Activated CD4-positive, alpha-beta T cell treated with anti-CD3 and anti-CD28 coated beads, Interleukin-2, amount 50 U/mL, for 16 hours (primary cell): ENCODE data around the gene PSMD14.
"Not testable (repeated sequence)": the region's sequence is repeated elsewhere in the genome, so short reads cannot be mapped to it uniquely, and the experiment has no call there.

ENCODE experiments used
- DNase-seq: peaks from one replicate; pipeline ENCODE4 v3.0.0-alpha.2; 2020

PSMD14 gene

DNA sequence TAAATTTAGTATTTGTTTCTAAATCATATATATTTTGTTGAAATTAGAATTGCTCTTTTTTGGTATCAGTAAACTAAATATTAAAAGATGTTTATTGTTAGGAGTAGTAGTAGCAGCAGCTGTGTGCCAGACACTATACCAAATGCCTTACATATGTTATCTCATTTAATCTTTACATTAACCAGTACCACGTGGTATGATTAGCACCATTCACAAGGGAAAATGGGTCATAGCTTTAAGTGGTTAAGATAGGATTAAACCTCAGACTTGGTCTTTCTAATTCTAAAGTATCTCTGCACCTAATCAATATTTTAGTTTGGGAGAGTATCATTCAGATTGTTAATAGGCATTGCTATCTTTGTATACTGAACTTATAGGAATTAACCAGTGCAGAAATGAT lies 29.0 kb downstream of the PSMD14 start:
- DNase-seq: no peak

DNA sequence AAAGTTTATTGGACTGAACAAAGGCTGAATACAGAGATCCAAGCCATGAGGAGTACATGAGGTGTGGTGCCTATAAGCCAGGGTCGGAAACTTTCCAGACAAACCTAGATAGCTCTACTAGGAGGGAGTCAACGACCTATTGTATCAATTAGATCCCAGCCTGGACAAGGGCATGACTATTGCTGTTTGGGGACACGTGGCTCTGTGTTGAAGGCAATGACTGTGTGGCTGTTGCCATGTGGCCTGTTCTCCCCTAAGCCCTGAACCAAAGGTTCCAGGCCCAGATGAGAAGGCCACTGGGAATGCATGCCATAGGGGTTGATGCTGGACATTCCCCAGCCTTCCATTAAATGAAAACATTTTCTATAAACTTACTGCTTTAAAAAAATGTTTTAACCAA lies 31.3 kb downstream of the PSMD14 start:
- not testable (repeated sequence) for DNase-seq

DNA sequence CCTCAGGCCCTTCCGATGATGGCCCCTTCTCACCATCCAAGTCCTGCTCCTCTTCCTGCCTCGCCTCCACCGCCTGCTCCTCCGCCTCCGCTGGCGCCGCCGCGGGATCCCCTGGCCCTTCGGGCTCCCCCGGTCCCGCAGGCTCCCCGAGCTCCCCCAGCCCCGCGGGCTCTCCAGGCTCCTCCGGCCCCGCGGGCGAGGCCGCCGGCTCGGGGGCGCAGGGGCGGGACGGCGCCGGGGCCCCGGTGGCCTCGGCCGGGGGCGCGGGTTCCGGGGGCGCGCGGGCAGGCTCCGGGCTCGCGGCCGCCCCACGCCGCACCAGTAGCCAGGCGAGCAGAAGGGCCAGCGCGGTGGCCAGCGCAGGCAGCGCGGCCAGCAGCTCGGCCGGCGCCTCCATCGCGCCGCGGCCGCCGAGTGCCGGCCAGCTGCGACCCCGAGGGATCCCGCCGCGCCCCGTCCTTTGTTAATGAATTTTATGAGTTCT lies 32.7 kb downstream of the PSMD14 start:
- DNase-seq: not testable (repeated sequence)

DNA sequence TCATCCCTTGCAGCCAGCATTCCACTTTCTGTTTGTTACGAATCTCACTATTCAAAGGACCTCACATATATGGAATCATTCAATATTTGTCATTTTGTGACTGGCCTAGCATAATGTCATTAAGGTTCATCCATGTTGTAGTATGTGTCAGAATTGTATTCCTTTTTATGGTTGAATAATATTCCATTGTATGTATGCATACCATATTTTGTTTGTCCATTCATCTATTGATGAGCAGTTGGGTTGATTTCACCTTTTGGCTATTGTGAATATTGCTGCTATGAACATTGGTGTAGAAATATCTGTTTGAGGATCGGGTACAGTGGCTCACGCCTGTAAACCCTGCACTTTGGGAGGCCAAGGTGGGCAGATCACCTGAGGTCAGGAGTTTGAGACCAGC lies 35.0 kb downstream of the PSMD14 start:
- no peak for DNase-seq

DNA sequence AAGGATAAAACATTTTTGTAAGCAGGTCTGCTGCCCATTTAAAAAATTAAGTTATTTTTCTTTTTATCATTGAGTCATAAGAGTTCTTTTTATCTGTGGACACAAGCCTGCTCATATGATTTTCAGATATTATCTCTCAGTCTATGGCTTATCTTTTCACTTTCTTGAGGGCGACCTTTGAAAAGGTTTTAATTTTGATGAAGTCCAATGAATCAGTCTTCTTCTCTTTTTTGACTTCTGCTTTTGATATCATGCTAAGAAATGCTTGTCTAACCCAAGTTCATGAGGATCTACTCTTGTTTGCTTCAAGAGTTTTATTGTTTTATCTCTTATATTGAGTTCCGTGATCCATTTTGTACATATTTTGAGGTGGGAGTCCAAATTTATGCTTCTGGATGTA lies 36.5 kb downstream of the PSMD14 start:
- DNase-seq: no peak

DNA sequence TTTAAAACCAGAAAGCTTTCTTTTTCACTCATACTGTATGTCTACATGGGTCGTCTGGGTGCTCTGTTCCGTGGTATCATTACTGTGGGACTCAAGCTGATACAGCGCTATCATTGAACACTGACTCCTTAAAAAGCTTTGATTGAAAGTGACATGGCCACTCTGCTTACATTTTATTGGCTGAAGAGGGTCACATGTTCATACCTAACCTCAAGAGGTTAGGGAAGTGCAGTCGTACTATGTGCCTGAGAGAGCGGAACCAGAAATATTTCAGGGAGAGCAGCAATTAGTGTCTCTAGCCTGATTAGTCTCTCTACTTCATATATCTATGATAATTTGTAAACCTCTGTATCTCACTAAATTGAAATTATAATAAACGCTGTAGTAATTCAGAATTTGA lies 43.5 kb downstream of the PSMD14 start:
- DNase-seq: no peak

DNA sequence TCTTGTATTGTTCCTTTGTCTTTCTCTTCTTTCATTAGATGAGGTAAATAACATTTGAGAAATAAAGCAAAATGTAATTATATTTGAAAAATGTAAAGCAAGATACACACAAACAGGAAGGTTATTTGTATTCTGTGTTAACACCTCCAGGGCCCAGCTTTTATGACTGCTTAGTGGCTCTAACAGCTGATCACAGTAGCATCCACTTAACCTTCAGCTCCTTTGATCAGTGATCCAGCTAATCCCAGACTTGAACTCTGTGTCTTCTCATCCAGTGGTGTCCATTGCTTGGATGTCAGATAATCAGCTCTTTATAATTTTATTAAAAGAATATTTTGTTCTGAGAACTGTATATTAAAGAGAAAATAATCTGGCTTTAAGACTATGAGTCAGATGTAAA lies 44.5 kb downstream of the PSMD14 start:
- no peak for DNase-seq

DNA sequence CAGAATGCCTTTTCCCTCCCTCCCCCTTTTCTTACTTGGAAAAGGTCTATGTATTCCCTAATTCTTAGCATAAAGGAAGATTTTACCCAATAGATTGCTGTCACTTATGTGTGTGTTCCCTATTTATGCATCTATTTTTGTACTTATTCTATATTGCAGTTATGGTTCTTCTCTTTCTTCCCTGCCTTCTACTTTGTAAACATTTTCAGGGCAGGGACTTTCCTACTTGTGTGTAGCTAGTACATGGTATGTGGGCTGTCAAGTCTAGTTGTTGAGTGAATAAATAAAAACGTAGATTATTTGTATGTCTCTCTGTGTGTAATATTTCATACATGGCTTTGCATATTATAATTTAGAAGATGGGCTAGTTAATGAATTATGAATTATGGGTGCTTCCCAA lies 45.3 kb downstream of the PSMD14 start:
- no peak for DNase-seq

DNA sequence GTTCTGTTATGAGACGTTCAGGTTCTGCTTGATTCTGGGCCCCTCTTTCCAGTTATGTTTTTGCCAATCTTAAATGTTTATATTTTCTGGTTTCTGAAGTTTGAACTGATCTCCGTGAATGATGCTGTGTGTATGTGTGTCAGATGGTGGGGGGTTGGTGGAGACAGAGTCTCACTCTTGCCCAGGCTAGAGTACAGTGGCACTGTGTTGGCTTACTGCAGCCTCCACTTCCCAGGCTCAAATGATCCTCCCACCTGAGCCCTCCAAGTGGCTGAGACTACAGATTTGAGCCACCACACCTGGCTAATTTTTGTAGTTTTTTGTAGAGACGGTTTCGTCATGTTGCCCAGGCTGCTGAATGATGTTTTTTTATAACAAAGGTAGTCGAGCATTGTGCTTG lies 45.9 kb downstream of the PSMD14 start:
- no peak for DNase-seq

DNA sequence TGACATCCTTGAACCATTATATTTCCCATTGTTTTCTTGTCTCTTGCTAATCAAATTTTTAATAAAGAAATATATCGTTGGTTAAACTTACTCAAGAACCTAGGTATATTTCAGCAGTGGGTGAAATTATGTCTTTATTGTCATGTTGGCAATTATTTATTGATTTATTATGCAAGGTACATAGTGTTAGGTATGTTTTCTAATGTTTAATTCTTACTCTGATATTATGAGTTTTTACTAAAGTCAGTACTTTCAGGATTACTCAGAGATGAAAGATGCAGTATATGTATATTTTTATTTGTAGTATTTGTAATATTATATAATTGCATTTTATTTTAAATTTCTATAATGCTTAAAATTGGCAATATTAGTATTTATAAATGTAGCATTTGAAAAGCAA lies 46.9 kb downstream of the PSMD14 start:
- DNase-seq: no peak

DNA sequence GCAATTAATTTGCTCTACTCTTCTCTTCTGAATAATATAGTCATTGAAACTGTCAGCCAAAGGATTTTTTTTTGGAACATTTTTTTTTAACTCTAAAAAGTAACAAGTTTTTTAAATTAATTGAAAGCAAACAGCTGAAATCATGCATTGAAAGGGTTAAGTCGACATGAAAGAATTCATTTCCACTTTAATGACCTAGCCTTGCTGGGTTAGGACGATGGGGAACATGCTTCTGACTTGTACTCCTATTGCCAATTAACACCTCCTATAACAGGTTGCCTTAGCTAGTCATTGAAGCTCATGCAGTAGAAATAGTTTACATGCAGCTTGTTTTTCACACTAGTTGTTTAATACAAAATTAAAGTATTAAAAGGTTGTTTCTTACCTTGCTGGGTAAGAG lies 47.8 kb downstream of the PSMD14 start:
- no peak for DNase-seq

DNA sequence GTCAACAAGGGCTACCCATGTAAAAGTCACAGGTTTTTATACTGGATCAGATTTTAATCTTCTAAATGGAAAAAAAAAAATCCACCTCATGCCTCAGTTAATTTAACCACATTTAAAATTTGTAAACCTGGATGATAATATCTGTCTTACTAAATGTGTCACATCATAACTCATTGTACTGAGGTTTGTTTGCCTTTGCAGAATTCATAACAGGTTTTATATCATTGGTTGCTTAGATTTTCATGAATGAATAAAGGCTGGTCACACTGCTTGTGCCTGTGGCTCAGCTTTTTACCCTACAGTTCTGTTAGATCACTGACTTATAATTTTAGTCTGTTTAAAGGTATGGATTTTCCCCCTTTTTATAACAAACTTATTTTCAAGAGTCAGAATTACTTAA lies 48.9 kb downstream of the PSMD14 start:
- no peak for DNase-seq

DNA sequence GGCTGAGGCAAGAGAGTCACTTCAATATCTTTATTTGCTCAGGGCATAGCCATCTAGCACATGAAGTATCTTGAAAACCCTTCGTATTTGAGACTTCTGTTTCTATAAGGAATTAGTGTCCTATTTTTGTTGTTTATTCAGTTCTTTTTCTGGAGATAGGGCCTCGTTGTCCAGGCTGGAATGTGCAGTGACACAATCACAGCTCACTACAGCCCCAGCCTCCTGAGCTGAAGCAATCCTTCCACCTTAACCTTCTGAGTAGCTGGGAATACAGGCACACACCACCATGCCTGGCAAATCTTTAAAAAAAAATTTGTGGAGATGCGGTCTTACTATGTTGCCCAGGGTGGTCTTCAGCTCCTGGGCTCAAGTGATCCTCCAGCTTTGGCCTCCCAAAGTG lies 50.6 kb downstream of the PSMD14 start:
- DNase-seq: no peak

DNA sequence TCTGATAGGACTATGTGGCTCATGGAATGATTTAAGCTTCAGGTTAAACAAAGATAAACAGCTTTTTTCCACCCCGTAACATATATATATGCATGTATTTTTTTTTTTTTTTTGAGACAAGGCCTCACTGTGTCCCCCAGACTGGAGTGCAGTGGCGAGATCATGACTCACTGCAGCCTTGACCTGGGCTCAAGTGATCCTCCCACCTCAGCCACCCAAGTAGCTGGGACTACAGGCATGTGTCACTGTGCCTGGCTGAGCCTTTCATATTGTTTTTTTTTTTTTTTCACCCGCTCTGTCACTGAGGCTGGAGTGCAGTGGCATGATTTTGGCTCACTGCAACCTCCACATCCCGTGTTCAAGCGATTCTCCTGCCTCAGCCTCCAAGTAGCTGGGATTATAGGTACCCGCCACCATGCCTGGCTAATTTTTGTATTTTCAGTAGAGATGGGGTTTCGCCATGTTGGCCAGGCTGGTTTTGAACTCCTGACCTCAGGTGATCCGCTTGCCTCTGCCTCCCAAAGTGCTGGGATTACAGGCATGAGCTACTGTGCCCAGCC lies 52.0 kb downstream of the PSMD14 start:
- DNase-seq: not testable (repeated sequence)

DNA sequence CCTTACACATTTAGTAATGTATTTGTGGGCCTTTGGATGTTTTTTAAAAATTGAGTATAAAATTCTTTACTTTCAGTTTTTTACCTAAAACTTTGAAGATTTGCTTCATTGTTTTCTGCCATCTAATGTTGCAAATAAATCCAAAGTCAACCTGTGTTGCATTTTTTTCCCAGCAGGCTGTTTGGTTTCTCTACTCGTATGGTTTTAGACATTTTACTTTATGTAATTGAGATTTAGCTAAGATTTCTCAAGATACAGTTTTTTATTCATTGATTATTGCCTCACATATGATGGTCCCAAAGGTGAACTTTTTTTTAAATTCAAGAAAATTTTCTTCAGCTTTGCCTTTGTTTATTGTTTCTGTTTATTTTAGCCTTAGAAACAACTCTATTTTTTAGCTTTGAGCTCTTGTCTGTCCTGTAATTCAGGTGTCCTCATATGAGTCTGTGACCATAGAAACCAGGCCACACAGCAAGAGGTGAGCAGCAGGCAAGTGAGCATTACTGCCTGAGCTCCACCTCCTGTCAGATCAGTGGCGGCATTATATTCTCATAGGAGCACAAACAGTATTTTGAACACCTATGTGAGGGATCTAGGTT lies 54.4 kb downstream of the PSMD14 start:
- no peak for DNase-seq

DNA sequence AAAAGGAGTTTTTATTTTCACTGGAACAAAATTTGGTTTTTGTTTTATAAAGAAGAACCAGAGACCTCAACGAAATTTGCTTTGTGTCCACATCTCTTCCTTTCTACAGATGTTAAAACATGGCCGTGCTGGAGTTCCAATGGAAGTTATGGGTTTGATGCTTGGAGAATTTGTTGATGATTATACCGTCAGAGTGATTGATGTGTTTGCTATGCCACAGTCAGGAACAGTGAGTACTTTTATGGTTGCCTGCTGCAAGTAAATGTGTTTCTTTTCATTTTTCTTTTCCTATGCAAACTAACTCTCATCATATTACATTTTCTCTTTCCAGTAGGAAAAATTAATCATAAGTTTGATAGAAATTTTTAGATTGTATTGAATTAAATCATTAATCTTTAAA lies 59.5 kb downstream of the PSMD14 start:
- DNase-seq: no peak

DNA sequence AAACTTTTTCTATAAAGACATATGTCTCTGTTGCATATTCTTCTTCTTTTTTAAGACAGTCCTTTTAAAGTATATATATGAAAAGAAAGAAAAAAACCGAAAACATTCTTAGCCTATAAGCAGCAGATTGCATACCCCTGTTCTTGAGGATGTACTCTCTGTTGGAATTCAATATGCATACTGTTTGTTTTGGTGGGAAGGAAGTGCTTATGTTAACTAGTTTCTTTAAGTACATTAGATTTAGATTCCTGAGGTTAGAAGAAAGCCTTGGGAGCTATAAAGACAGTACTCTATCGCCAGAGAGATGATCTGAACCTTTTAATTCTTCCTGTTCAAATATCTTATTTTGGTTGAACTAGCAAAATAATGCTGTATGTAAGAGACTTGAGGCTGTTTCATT lies 61.1 kb downstream of the PSMD14 start:
- no peak for DNase-seq

DNA sequence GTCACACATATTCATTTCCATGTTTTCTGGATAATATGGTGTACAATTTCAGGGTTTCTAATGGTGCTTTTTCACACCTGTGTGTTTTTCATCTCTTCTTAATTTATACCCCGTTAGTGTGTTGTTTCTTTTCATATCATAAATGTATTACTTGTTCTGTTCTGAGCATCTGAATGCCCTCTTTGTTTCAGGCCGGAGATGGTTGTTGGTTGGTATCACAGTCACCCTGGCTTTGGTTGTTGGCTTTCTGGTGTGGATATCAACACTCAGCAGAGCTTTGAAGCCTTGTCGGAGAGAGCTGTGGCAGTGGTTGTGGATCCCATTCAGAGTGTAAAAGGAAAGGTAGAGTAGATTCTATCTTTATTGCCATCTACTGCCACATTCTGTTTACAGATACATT lies 62.8 kb downstream of the PSMD14 start:
- DNase-seq: no peak

DNA sequence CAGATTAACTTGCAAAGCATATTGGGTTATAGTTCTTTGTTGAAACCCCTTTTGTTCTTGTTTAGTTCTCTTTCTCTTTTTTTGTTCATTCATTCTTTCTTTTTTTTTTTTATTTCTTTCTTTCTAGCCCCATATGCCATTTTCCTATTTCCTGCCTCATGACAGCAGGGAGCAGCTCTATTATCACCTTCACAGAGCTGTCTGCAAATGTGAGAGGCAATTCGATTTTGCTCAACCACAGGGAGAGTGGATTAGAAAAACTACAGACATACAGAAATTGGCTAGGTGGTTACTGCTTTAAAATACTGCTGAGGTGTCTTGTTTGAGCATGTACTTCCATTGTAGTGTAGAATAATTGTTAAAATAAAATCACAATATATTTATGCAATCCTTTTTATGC lies 63.6 kb downstream of the PSMD14 start:
- DNase-seq: no peak

DNA sequence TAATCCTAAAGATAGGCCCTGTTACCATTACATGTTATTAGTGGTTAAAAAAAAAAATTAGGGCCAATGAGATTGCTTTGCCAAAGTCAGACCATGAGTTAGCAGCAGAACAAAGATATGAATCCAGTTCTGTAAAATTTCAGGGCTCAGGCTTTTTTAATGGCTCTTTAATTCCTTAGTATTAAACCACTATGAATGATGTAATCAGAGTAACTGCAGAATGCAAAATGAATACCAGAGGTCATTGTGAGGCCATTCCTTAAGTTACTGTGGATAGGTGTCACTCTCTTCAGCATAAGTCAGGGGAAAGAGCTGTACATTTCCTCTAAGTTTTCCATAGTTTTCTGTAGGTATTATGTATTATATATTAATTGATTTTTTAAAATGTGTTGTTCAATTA lies 65.7 kb downstream of the PSMD14 start:
- no peak for DNase-seq

DNA sequence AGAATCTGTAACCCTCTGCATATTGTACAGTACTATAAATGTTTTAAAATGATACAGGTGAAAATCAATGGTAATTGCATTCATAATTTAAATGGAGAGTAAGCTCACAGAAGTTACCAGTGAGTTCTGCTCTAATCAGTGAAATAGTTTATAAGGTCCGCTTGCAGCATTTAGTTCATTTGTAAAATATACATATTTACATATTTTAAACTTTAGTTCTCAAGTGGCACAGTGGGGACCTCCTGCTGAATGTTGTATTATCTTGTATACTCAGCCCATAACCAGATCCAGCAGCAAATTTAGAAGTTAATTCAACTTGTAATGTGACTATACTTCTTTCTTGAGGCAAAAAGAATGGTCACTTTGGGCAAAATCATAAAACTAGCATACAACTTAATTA lies 66.2 kb downstream of the PSMD14 start:
- DNase-seq: no peak

DNA sequence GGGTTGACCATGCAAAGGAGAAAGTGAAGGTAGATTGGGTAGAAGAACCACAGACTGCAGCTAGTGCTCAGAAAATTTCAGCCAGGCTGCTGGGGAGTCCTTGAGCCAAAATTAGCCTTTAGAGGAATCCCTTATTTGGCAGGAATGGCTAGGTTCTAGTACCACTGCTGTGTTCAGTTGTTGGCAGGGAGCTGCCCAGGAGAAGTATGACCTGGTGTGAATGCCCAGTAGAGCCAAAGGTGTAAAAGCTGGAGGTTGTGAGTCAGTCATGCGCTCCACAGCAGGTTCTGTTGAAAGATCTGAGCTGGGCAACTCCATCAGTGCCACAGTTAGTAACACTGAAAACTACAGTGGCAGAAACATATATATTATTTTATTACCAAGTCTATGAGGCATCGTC lies 71.5 kb downstream of the PSMD14 start:
- no peak for DNase-seq

DNA sequence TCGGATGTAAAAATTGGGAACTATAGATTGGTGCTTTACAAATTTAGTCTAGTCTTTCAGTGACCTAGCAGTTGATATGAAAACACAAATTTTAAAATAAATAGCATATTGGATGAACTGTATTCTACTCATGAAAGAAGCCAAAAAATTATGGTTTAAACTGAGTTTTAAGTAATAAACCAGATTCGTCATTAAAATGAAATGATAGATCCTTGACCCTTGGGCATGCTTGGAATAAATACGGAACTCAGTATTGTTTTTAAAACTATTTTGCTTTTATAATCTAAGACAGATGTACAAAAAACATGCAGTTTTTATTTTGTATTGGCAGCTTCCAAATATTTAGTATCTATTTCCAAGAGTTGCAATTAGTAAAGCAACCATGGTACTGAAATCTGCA lies 73.3 kb downstream of the PSMD14 start:
- DNase-seq: no peak

DNA sequence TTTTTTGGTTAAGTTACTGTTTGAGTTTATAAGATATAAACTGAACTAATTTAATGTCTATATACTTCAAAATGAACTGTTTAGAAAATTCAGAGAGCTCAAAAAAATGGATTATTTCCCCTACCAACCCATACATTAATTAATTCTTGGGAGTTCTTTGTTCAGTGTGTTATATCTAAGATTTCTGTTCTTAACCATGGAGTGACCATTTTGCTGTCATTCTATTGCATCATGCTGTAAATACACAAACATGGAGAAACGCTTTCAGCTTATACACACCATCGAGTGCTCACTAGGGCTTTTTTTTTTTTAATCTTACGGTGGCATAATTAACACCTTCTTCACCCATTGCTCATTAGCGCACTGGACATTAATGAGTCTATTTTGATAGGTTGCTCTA lies 74.5 kb downstream of the PSMD14 start:
- no peak for DNase-seq

DNA sequence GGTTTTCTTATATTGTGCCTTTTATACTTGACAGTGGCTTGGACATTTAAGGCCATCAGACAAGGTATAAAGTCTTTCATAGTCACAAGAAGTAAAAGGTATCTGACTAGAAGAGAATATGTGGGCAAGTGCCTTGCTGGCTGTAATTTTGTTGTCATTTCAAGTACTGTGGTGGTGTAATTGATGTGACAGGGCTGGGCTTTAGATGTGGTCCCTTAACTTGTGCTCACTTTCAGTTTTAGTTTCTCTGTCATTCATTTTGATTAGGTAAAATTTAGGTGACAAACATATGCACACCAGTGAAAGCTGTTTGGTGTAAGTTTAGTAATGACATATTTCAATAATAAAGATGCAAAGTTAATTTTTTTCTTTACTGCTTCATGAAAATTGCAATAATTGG lies 76.6 kb downstream of the PSMD14 start:
- DNase-seq: peak; percentile 65
